HEK293 (cell line): ENCODE measurements around the gene SLC38A10.
A peak's percentile ranks its signal among the peaks of the same experiment; 100 is the strongest.

Experiments used
- CTCF ChIA-PET: fragments of 350-600 bp; formaldehyde crosslinking; extraction: SDS; loops from one replicate; lab custom pipeline; 2021; ENCODE audit warnings: antibody characterized with exemption; lab: Yijun Ruan, JAX
- POLR2A ChIA-PET: fragments of 300-600 bp; formaldehyde crosslinking; extraction: SDS; loops from one replicate; lab custom pipeline; 2020; ENCODE audit warnings: antibody characterized with exemption, inconsistent platforms; lab: Yijun Ruan, JAX
- H3K27ac ChIP-seq: fragments of 200-500 bp; sonication (Bioruptor generic); 2 replicates; pipeline ENCODE4 v1.5.1; 2014; ENCODE audit warnings: low read depth, low read length, control low read depth, inconsistent platforms; ENCODE audit errors: extremely low read depth
- H3K36me3 ChIP-seq, 2 experiments: fragments of 200-500 bp in 1 of 2; sonication (Bioruptor generic) in 1 of 2; 1 replicate in 1 of 2; 2 replicates in 1 of 2; pipeline ENCODE4 v1.5.1; 2014 to 2017; ENCODE audit warnings: inconsistent platforms in 2 of 2, low read length in 2 of 2; ENCODE audit not compliant: control insufficient read depth in 2 of 2, insufficient read depth in 1 of 2
- H3K4me1 ChIP-seq: fragments of 200-500 bp; sonication (Bioruptor generic); 2 replicates; pipeline ENCODE4 v1.5.1; 2014; ENCODE audit warnings: mild to moderate bottlenecking, low read length, inconsistent platforms; ENCODE audit not compliant: control insufficient read depth, insufficient read depth
- H3K4me3 ChIP-seq: 2 replicates; pipeline ENCODE4 v1.5.1; 2011; ENCODE audit warnings: low read depth, mild to moderate bottlenecking, control low read depth, low read length, moderate library complexity
- H3K9me3 ChIP-seq: fragments of 200-500 bp; sonication (Bioruptor generic); 2 replicates; pipeline ENCODE4 v1.5.1; 2014; ENCODE audit warnings: low read depth, low read length, inconsistent platforms; ENCODE audit not compliant: control insufficient read depth, insufficient read depth
- KLF7 ChIP-seq: fragments of 450-650 bp; formaldehyde crosslinking; IDR thresholded peaks from 2 replicates; pipeline ENCODE4 v1.5.1; 2016; ENCODE audit warnings: missing biosample characterization, missing genetic modification characterization, borderline replicate concordance
- PRDM4 ChIP-seq: fragments of 450-650 bp; formaldehyde crosslinking; IDR thresholded peaks from 2 replicates; pipeline ENCODE4 v1.5.1; 2017; ENCODE audit warnings: missing biosample characterization, missing genetic modification characterization
- SP2 ChIP-seq: fragments of 450-650 bp; formaldehyde crosslinking; IDR thresholded peaks from 2 replicates; pipeline ENCODE4 v1.5.1; 2016; ENCODE audit warnings: missing biosample characterization, missing genetic modification characterization
- SP3 ChIP-seq: fragments of 450-650 bp; formaldehyde crosslinking; IDR thresholded peaks from 2 replicates; pipeline ENCODE4 v1.5.1; 2016; ENCODE audit warnings: missing biosample characterization, missing genetic modification characterization
- TRIM28 ChIP-seq: IDR thresholded peaks from 2 replicates; pipeline ENCODE4 v1.6.1; 2011; ENCODE audit warnings: low read length, control low read depth, borderline replicate concordance
- ZNF214 ChIP-seq: fragments of 450-650 bp; formaldehyde crosslinking; IDR thresholded peaks from 2 replicates; pipeline ENCODE4 v1.5.1; 2017; ENCODE audit warnings: missing biosample characterization, mild to moderate bottlenecking, missing genetic modification characterization, borderline replicate concordance
- ZNF335 ChIP-seq: fragments of 450-650 bp; formaldehyde crosslinking; conservative IDR thresholded peaks from 2 replicates; pipeline ENCODE4 v1.5.1; 2016; ENCODE audit warnings: missing biosample characterization, missing genetic modification characterization
- ZNF341 ChIP-seq: fragments of 450-650 bp; formaldehyde crosslinking; IDR thresholded peaks from 2 replicates; pipeline ENCODE4; 2016; ENCODE audit warnings: low read depth, missing biosample characterization, missing genetic modification characterization
- ZNF350 ChIP-seq: fragments of 450-650 bp; formaldehyde crosslinking; IDR thresholded peaks from 2 replicates; pipeline ENCODE4 v1.5.0; 2017; ENCODE audit warnings: missing biosample characterization, mild to moderate bottlenecking, missing genetic modification characterization
- ZNF423 ChIP-seq: fragments of 450-650 bp; formaldehyde crosslinking; IDR thresholded peaks from 2 replicates; pipeline ENCODE4 v1.5.1; 2016; ENCODE audit warnings: missing biosample characterization, missing genetic modification characterization
- ZNF544 ChIP-seq: fragments of 450-650 bp; formaldehyde crosslinking; IDR thresholded peaks from 2 replicates; pipeline ENCODE4 v1.5.0; 2017; ENCODE audit warnings: missing biosample characterization, missing genetic modification characterization
- ZNF585B ChIP-seq: fragments of 450-650 bp; formaldehyde crosslinking; IDR thresholded peaks from 2 replicates; pipeline ENCODE4 v1.5.1; 2016; ENCODE audit warnings: missing biosample characterization, missing genetic modification characterization
- ZNF664 ChIP-seq: fragments of 450-650 bp; formaldehyde crosslinking; IDR thresholded peaks from 2 replicates; pipeline ENCODE4 v1.5.1; 2016; ENCODE audit warnings: missing biosample characterization, missing genetic modification characterization
- ZNF768 ChIP-seq: fragments of 450-650 bp; formaldehyde crosslinking; IDR thresholded peaks from 2 replicates; pipeline ENCODE4 v1.5.1; 2018; ENCODE audit warnings: missing biosample characterization, mild to moderate bottlenecking, missing genetic modification characterization
- ZNF776 ChIP-seq: fragments of 450-650 bp; formaldehyde crosslinking; IDR thresholded peaks from 2 replicates; pipeline ENCODE4 v1.5.0; 2017; ENCODE audit warnings: missing biosample characterization, missing genetic modification characterization, borderline replicate concordance
- TF ChIP-seq, protein P1 (sequence below): fragments of 450-650 bp; formaldehyde crosslinking; IDR thresholded peaks from 2 replicates; pipeline ENCODE4 v1.5.1; 2016; ENCODE audit warnings: missing biosample characterization, missing genetic modification characterization
- TF ChIP-seq, protein P2 (sequence below): fragments of 450-650 bp; formaldehyde crosslinking; IDR thresholded peaks from 2 replicates; pipeline ENCODE4 v1.5.1; 2016; ENCODE audit warnings: missing biosample characterization, missing genetic modification characterization

Gene SLC38A10

GRCh38 chr17:81335773-81336157, 40.7 kb upstream of the SLC38A10 start (continued):
- TF ChIP-seq SP3 (tag by site-specific recombination) (0 out of 2 replicates have a peak, but pooled peaks have one; percentile 7), ZNF214 (tag by site-specific recombination) (no peak), ZNF776 (tag by site-specific recombination) (no peak), ZNF350 (no peak), ZNF585B (tag by site-specific recombination) (no peak), TRIM28 (no peak), ZNF664 (tag by site-specific recombination) (no peak), SP2 (tag by site-specific recombination) (0 out of 2 replicates have a peak, but pooled peaks have one; percentile 12)
- TF ChIP-seq, protein P1, sequence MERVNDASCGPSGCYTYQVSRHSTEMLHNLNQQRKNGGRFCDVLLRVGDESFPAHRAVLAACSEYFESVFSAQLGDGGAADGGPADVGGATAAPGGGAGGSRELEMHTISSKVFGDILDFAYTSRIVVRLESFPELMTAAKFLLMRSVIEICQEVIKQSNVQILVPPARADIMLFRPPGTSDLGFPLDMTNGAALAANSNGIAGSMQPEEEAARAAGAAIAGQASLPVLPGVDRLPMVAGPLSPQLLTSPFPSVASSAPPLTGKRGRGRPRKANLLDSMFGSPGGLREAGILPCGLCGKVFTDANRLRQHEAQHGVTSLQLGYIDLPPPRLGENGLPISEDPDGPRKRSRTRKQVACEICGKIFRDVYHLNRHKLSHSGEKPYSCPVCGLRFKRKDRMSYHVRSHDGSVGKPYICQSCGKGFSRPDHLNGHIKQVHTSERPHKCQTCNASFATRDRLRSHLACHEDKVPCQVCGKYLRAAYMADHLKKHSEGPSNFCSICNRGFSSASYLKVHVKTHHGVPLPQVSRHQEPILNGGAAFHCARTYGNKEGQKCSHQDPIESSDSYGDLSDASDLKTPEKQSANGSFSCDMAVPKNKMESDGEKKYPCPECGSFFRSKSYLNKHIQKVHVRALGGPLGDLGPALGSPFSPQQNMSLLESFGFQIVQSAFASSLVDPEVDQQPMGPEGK (tag by site-specific recombination) = 0 out of 2 replicates have a peak, but pooled peaks have one; percentile 11
- TF ChIP-seq, all 188 proteins: peak for 5

- ChIA-PET POLR2A (interaction anchor here (0.8 to 1.5 kb wide), 3 partner anchors 60 to 173 kb away, joined by 3 read pairs; partner anchors contain the start of gene BAHCC1), CTCF (interaction anchor here (0.9 to 1.6 kb wide), 5 partner anchors 10 to 150 kb away, joined by 3 to 5 read pairs (median 5); no protein-coding TSS in a partner anchor)
- Histone ChIP-seq H3K9me3 (no peaks in the 10 kb centered on the region), H3K4me3 (no peak overlapping the region), H3K4me1 (peaks cover 5% of the 10 kb centered on the region; the same call in 1 of the 2 replicates), H3K36me3 (no peaks in the 10 kb centered on the region), H3K27ac (no peak overlapping the region)
- TF ChIP-seq ZNF768 = peak; percentile 97; the same call in 1 of the 2 replicates
- no peak for TF ChIP-seq KLF7
- peak; percentile 20 for TF ChIP-seq ZNF335 (tag by site-specific recombination)
- TF ChIP-seq PRDM4 (tag by site-specific recombination) = peak; percentile 46; the same call in 1 of the 2 replicates
Observed at GRCh38 chr17:81334987-81335772, 40.1 kb upstream of the SLC38A10 start.

GRCh38 chr17:81334391-81334901, 39.3 kb upstream of the SLC38A10 start:
- peaks cover 11% of the 10 kb centered on the region for H3K4me1 ChIP-seq
- POLR2A ChIA-PET = interaction anchor here (0.8 to 1.5 kb wide), 3 partner anchors 61 to 174 kb away, joined by 3 read pairs; partner anchors contain the start of gene BAHCC1
- CTCF ChIA-PET = interaction anchor here (0.9 to 1.6 kb wide), 5 partner anchors 10 to 150 kb away, joined by 4 to 5 read pairs (median 5); no protein-coding TSS in a partner anchor

More at GRCh38 chr17:81334391-81334901, 39.3 kb upstream of the SLC38A10 start:
- Histone ChIP-seq H3K9me3 (no peaks in the 10 kb centered on the region), H3K4me3 (no peak overlapping the region), H3K27ac (no peak overlapping the region), H3K36me3 (no peaks in the 10 kb centered on the region)
- TF ChIP-seq ZNF423 = no peak
- TF ChIP-seq ZNF341 (tag by site-specific recombination) = 0 out of 2 replicates have a peak, but pooled peaks have one; percentile 17
- TF ChIP-seq ZNF544 = no peak
- TF ChIP-seq, protein P2, sequence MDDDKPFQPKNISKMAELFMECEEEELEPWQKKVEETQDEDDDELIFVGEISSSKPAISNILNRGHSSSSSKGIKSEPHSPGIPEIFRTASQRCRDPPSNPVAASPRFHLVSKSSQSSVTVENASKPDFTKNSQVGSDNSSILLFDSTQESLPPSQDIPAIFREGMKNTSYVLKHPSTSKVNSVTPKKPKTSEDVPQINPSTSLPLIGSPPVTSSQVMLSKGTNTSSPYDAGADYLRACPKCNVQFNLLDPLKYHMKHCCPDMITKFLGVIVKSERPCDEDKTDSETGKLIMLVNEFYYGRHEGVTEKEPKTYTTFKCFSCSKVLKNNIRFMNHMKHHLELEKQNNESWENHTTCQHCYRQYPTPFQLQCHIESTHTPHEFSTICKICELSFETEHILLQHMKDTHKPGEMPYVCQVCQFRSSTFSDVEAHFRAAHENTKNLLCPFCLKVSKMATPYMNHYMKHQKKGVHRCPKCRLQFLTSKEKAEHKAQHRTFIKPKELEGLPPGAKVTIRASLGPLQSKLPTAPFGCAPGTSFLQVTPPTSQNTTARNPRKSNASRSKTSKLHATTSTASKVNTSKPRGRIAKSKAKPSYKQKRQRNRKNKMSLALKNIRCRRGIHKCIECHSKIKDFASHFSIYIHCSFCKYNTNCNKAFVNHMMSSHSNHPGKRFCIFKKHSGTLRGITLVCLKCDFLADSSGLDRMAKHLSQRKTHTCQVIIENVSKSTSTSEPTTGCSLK (tag by site-specific recombination) = no peak
